Endothelial cell (in vitro differentiated cells): ENCODE data around the gene ANO10. TPM values are rescaled to one million over a fixed set of nuclear protein-coding genes. Genes with fewer than 3 reads are reported as not detected.
A peak's percentile ranks its signal among the peaks of the same experiment; 100 is the strongest.

ENCODE experiments used
- DNase-seq: peaks from one replicate; pipeline ENCODE4 v3.0.0; 2021; ENCODE audit warnings: low spot score
- H3K27ac Mint-ChIP-seq: one replicate; pipeline ENCODE4 v1.8.0; 2021; ENCODE audit warnings: mixed read lengths, inconsistent platforms; ENCODE audit not compliant: unreplicated experiment
- H3K27me3 Mint-ChIP-seq: one replicate; pipeline ENCODE4 v1.8.0; 2021; ENCODE audit warnings: mild to moderate bottlenecking, moderate library complexity, mixed read lengths, inconsistent platforms; ENCODE audit not compliant: unreplicated experiment
- H3K36me3 Mint-ChIP-seq: one replicate; pipeline ENCODE4 v1.8.0; 2021; ENCODE audit warnings: mild to moderate bottlenecking, low read depth, mixed read lengths, inconsistent platforms; ENCODE audit not compliant: unreplicated experiment
- H3K4me1 Mint-ChIP-seq: one replicate; pipeline ENCODE4 v1.8.0; 2021; ENCODE audit warnings: mild to moderate bottlenecking, mixed read lengths, inconsistent platforms; ENCODE audit not compliant: unreplicated experiment
- H3K4me3 Mint-ChIP-seq: one replicate; pipeline ENCODE4 v1.8.0; 2021; ENCODE audit warnings: mild to moderate bottlenecking, mixed read lengths, inconsistent platforms; ENCODE audit not compliant: unreplicated experiment
- H3K9me3 Mint-ChIP-seq: one replicate; pipeline ENCODE4 v1.8.0; 2021; ENCODE audit warnings: mixed read lengths, inconsistent platforms; ENCODE audit not compliant: unreplicated experiment
- CTCF ChIP-seq: fragments of 200-600 bp; sonication (generic); IDR thresholded peaks from one replicate; pipeline ENCODE4 v1.5.0; 2021; ENCODE audit warnings: antibody characterized with exemption; ENCODE audit not compliant: unreplicated experiment
- total RNA-seq: library from RNA; stranded (reverse); fragmentation: NEBNext Ultra II Directional; extraction: Animal tissue kit (Norgen Biotek cat#: 25700); gene quantifications from one replicate; pipeline ENCODE4 v1.2.1, GENCODE V29; 2021; ENCODE audit not compliant: unreplicated experiment

Gene ANO10
- total RNA-seq, 1 donor from 2014 or later = 112 TPM

- Mint-ChIP-seq H3K4me1 (no peaks in the 10 kb centered on the region), H3K9me3 (no peaks in the 10 kb centered on the region), H3K27ac (no peak overlapping the region), H3K27me3 (peaks cover 21% of the 10 kb centered on the region), H3K36me3 (peaks cover 21% of the 10 kb centered on the region), H3K4me3 (peak overlapping the region; percentile 76)
- no peak for DNase-seq
- TF ChIP-seq CTCF = no peak
These were observed 256.1 kb downstream of the ANO10 start for GRCh38 chr3:43365601-43366305.

- DNase-seq = no peak
- Mint-ChIP-seq H3K27ac (no peak overlapping the region), H3K9me3 (no peaks in the 10 kb centered on the region), H3K36me3 (peaks cover 21% of the 10 kb centered on the region), H3K4me1 (no peaks in the 10 kb centered on the region), H3K4me3 (no peak overlapping the region), H3K27me3 (peaks cover 21% of the 10 kb centered on the region)
- TF ChIP-seq CTCF = no peak
These were observed 256.9 kb downstream of the ANO10 start for GRCh38 chr3:43364926-43365325.

GRCh38 chr3:43364494-43364893 is 257.3 kb downstream of the ANO10 start:
- Mint-ChIP-seq H3K9me3 (no peaks in the 10 kb centered on the region), H3K4me1 (no peaks in the 10 kb centered on the region), H3K4me3 (no peak overlapping the region), H3K27me3 (peaks cover 23% of the 10 kb centered on the region), H3K36me3 (peaks cover 21% of the 10 kb centered on the region), H3K27ac (no peak overlapping the region)
- no peak for DNase-seq
- no peak for TF ChIP-seq CTCF

GRCh38 chr3:43363621-43364266 is 258.1 kb downstream of the ANO10 start:
- H3K9me3 Mint-ChIP-seq = no peaks in the 10 kb centered on the region
- peak overlapping the region; percentile 36 for H3K27ac Mint-ChIP-seq
- H3K4me3 Mint-ChIP-seq = peak overlapping the region; percentile 56
- no peak for TF ChIP-seq CTCF
- peaks cover 21% of the 10 kb centered on the region for H3K36me3 Mint-ChIP-seq
- no peaks in the 10 kb centered on the region for H3K4me1 Mint-ChIP-seq
- no peak for DNase-seq
- H3K27me3 Mint-ChIP-seq = peaks cover 23% of the 10 kb centered on the region

- Mint-ChIP-seq H3K27ac (no peak overlapping the region), H3K27me3 (peaks cover 21% of the 10 kb centered on the region), H3K4me3 (no peak overlapping the region), H3K36me3 (peaks cover 21% of the 10 kb centered on the region), H3K4me1 (no peaks in the 10 kb centered on the region), H3K9me3 (no peaks in the 10 kb centered on the region)
- DNase-seq = no peak
- TF ChIP-seq CTCF = no peak
These were observed 258.9 kb downstream of the ANO10 start for GRCh38 chr3:43362961-43363360.
